HepG2 (cell line): ENCODE measurements around the gene AXIN2. TPM values are rescaled to one million over a fixed set of nuclear protein-coding genes. Genes with fewer than 3 reads are reported as not detected.
A peak's percentile ranks its signal among the peaks of the same experiment; 100 is the strongest.

Experiments used
- AGO1 ChIP-seq: fragments of 200-400 bp; formaldehyde crosslinking; IDR thresholded peaks from 2 replicates; pipeline ENCODE4 v1.6.1; 2017; ENCODE audit warnings: mild to moderate bottlenecking, low read depth, low read length, moderate library complexity; ENCODE audit not compliant: poor library complexity, severe bottlenecking
- ARID4A ChIP-seq: sonication (generic); formaldehyde crosslinking; IDR thresholded peaks from 2 replicates; pipeline ENCODE4 v1.5.0; 2020; ENCODE audit warnings: mild to moderate bottlenecking, missing genetic modification reagents, borderline replicate concordance
- CENPX ChIP-seq: sonication (generic); formaldehyde crosslinking; IDR thresholded peaks from 2 replicates; pipeline ENCODE4 v1.9.0; 2021; ENCODE audit warnings: mild to moderate bottlenecking, missing genetic modification reagents, moderate library complexity
- DMTF1 ChIP-seq: sonication (generic); formaldehyde crosslinking; IDR thresholded peaks from 2 replicates; pipeline ENCODE4 v1.4.0; 2020; ENCODE audit warnings: mild to moderate bottlenecking, missing genetic modification reagents
- ELF4 ChIP-seq: sonication (generic); formaldehyde crosslinking; IDR thresholded peaks from 2 replicates; pipeline ENCODE4 v1.5.0; 2020; ENCODE audit warnings: missing genetic modification reagents, mild to moderate bottlenecking, moderate library complexity, borderline replicate concordance
- FOXJ3 ChIP-seq: sonication (generic); formaldehyde crosslinking; IDR thresholded peaks from 2 replicates; pipeline ENCODE4 v1.4.0; 2020; ENCODE audit warnings: missing genetic modification reagents, mild to moderate bottlenecking, borderline replicate concordance
- GRHL1 ChIP-seq: sonication (generic); formaldehyde crosslinking; conservative IDR thresholded peaks from 2 replicates; pipeline ENCODE4 v1.8.0; 2022; ENCODE audit warnings: missing genetic modification reagents
- HOXA3 ChIP-seq: sonication (generic); formaldehyde crosslinking; IDR thresholded peaks from 2 replicates; pipeline ENCODE4 v1.5.0; 2020; ENCODE audit warnings: missing genetic modification reagents
- KDM2A ChIP-seq: sonication (generic); formaldehyde crosslinking; IDR thresholded peaks from 2 replicates; pipeline ENCODE4 v1.4.0; 2020; ENCODE audit warnings: low read depth, missing genetic modification reagents, borderline replicate concordance
- MAFG ChIP-seq: sonication (generic); formaldehyde crosslinking; IDR thresholded peaks from 2 replicates; pipeline ENCODE4 v1.5.1; 2020; ENCODE audit warnings: mild to moderate bottlenecking, missing genetic modification reagents
- SKI ChIP-seq: fragments of 450-650 bp; IDR thresholded peaks from one replicate; pipeline ENCODE4 v1.6.1; 2018; ENCODE audit warnings: mild to moderate bottlenecking; ENCODE audit not compliant: partially characterized antibody
- SNAPC2 ChIP-seq: sonication (generic); formaldehyde crosslinking; IDR thresholded peaks from 2 replicates; pipeline ENCODE4 v1.8.1; 2022; ENCODE audit warnings: mild to moderate bottlenecking, missing genetic modification reagents
- TBP ChIP-seq: sonication (generic); formaldehyde crosslinking; IDR thresholded peaks from 2 replicates; pipeline ENCODE4 v1.5.0; 2020; ENCODE audit warnings: missing genetic modification reagents
- U2AF2 ChIP-seq: fragments of 200-400 bp; formaldehyde crosslinking; IDR thresholded peaks from 2 replicates; pipeline ENCODE4 v1.6.1; 2017; ENCODE audit warnings: low read depth, mild to moderate bottlenecking, low read length
- ZBTB21 ChIP-seq: sonication (generic); formaldehyde crosslinking; IDR thresholded peaks from 2 replicates; pipeline ENCODE4 v1.4.0; 2020; ENCODE audit warnings: missing genetic modification reagents
- ZNF136 ChIP-seq: sonication (generic); formaldehyde crosslinking; IDR thresholded peaks from 2 replicates; pipeline ENCODE4 v1.8.1; 2022; ENCODE audit warnings: low read depth, mild to moderate bottlenecking, moderate library complexity, missing genetic modification reagents
- ZNF331 ChIP-seq: sonication (generic); formaldehyde crosslinking; IDR thresholded peaks from 2 replicates; pipeline ENCODE4 v1.4.0; 2020; ENCODE audit warnings: missing genetic modification reagents
- ZNF543 ChIP-seq: sonication (generic); formaldehyde crosslinking; IDR thresholded peaks from 2 replicates; pipeline ENCODE4 v1.4.0; 2020; ENCODE audit warnings: mild to moderate bottlenecking, missing genetic modification reagents
- ZNF619 ChIP-seq: sonication (generic); formaldehyde crosslinking; IDR thresholded peaks from 2 replicates; pipeline ENCODE4 v1.4.0; 2020; ENCODE audit warnings: mild to moderate bottlenecking, missing genetic modification reagents
- ZXDC ChIP-seq: sonication (generic); formaldehyde crosslinking; IDR thresholded peaks from 2 replicates; pipeline ENCODE4 v1.5.0; 2020; ENCODE audit warnings: mild to moderate bottlenecking, missing genetic modification reagents
- polyA plus RNA-seq, 8 experiments: library from polyadenylated mRNA; depleted of rRNA in 3 of 8; stranded (reverse) in 7 of 8; unstranded in 1 of 8; fragments of >200 nt; fragmentation: Illumina TruSeq in 4 of 8; extraction: Trizol in 4 of 8; gene quantifications; 2 replicates each; pipeline versions ENCODE4 v1.2.1 to v1.2.3, GENCODE V29; 2011 to 2016; ENCODE audit warnings: low read depth in 4 of 8, missing spikeins in 1 of 8, mixed read lengths in 1 of 8; ENCODE audit not compliant: insufficient read depth in 1 of 8
- total RNA-seq, 5 experiments: library from RNA; depleted of rRNA; stranded (reverse); fragments of >200 nt; fragmentation: Illumina TruSeq; extraction: Trizol; gene quantifications; 2 replicates each; pipeline ENCODE4 v1.2.3, GENCODE V29; 2016; ENCODE audit warnings: low read depth in 1 of 5

AXIN2 gene
- total and polyA plus RNA-seq, 2 of the 13 experiments (the other 11 are each of a cell fraction or from before 2014, with no cell fraction given): 58.6 to 63.4 TPM

- 0 out of 2 replicates have a peak, but pooled peaks have one; percentile 40 for TF ChIP-seq KDM2A (CRISPR knock-in tag)
- no peak for TF ChIP-seq ZXDC (CRISPR knock-in tag)
- TF ChIP-seq ZNF136: no peak
- TF ChIP-seq TBP (CRISPR knock-in tag): no peak
- no peak for TF ChIP-seq ZBTB21 (CRISPR knock-in tag)
- TF ChIP-seq ZNF331 (CRISPR knock-in tag): 0 out of 2 replicates have a peak, but pooled peaks have one; percentile 33
- TF ChIP-seq SKI: peak; percentile 74
- TF ChIP-seq ZNF543: no peak
- TF ChIP-seq ELF4 (CRISPR knock-in tag): no peak
- TF ChIP-seq FOXJ3 (CRISPR knock-in tag): peak; percentile 44; the same call in 1 of the 2 replicates
- no peak for TF ChIP-seq DMTF1
- peak; percentile 29; the same call in 1 of the 2 replicates for TF ChIP-seq ARID4A (CRISPR knock-in tag)
- no peak for TF ChIP-seq U2AF2
- TF ChIP-seq GRHL1 (CRISPR knock-in tag): no peak
- TF ChIP-seq SNAPC2 (CRISPR knock-in tag): no peak
- no peak for TF ChIP-seq CENPX (CRISPR knock-in tag)
- TF ChIP-seq AGO1: no peak
- no peak for TF ChIP-seq MAFG (CRISPR knock-in tag)
- no peak for TF ChIP-seq ZNF619 (CRISPR knock-in tag)
- TF ChIP-seq HOXA3: peak; percentile 56; the same call in 1 of the 2 replicates
Measured at GRCh38 chr17:65547253-65547670, 14.2 kb downstream of the AXIN2 start (continued).
